ENCODE results near the gene CAPN8.
A peak's percentile ranks its signal among the peaks of the same experiment; 100 is the strongest.

Gene CAPN8

GRCh38 chr1:223654083-223654482, 11.4 kb downstream of the CAPN8 start:
- DNase-seq (ENCODE audit: low read depth) = no peak

- DNase-seq (ENCODE audit: low read depth) = no peak
Observed at GRCh38 chr1:223653431-223653830, 12.1 kb downstream of the CAPN8 start.

- DNase-seq (ENCODE audit: low read depth) = no peak
Observed at GRCh38 chr1:223653015-223653414, 12.5 kb downstream of the CAPN8 start.

- DNase-seq (ENCODE audit: low read depth) = no peak
Observed at GRCh38 chr1:223652436-223652941, 13.0 kb downstream of the CAPN8 start.

GRCh38 chr1:223651291-223651991, 14.1 kb downstream of the CAPN8 start:
- no peak for DNase-seq (ENCODE audit: low read depth)

- no peak for DNase-seq (ENCODE audit: low read depth)
Observed at GRCh38 chr1:223650465-223650864, 15.0 kb downstream of the CAPN8 start.

- DNase-seq (ENCODE audit: low read depth) = no peak
Observed at GRCh38 chr1:223649222-223649621, 16.3 kb downstream of the CAPN8 start.

GRCh38 chr1:223647249-223647648, 18.3 kb downstream of the CAPN8 start:
- no peak for DNase-seq (ENCODE audit: low read depth)

- DNase-seq (ENCODE audit: low read depth) = no peak
Observed at GRCh38 chr1:223645903-223646302, 19.6 kb downstream of the CAPN8 start.

GRCh38 chr1:223642237-223642636, 23.3 kb downstream of the CAPN8 start:
- DNase-seq (ENCODE audit: low read depth) = no peak

GRCh38 chr1:223641523-223642039, 23.9 kb downstream of the CAPN8 start:
- no peak for DNase-seq (ENCODE audit: low read depth)

- DNase-seq (ENCODE audit: low read depth) = no peak
Observed at GRCh38 chr1:223639331-223639749, 26.2 kb downstream of the CAPN8 start.

- no peak for DNase-seq (ENCODE audit: low read depth)
Observed at GRCh38 chr1:223635236-223635635, 30.3 kb downstream of the CAPN8 start.

- DNase-seq (ENCODE audit: low read depth) = no peak
Observed at GRCh38 chr1:223634423-223634822, 31.1 kb downstream of the CAPN8 start.

- no peak for DNase-seq (ENCODE audit: low read depth)
Observed at GRCh38 chr1:223631956-223632355, 33.5 kb downstream of the CAPN8 start.

GRCh38 chr1:223631473-223631872, 34.0 kb downstream of the CAPN8 start:
- no peak for DNase-seq (ENCODE audit: low read depth)

- no peak for DNase-seq (ENCODE audit: low read depth)
Observed at GRCh38 chr1:223629126-223629457, 36.4 kb downstream of the CAPN8 start.

GRCh38 chr1:223628233-223629125, 37.0 kb downstream of the CAPN8 start:
- DNase-seq (ENCODE audit: low read depth) = peak; percentile 37

- DNase-seq (ENCODE audit: low read depth) = no peak
Observed at GRCh38 chr1:223622132-223622842, 43.2 kb downstream of the CAPN8 start.

GRCh38 chr1:223621312-223621734, 44.2 kb downstream of the CAPN8 start:
- DNase-seq (ENCODE audit: low read depth) = no peak

- DNase-seq (ENCODE audit: low read depth) = no peak
Observed at GRCh38 chr1:223620297-223620897, 45.1 kb downstream of the CAPN8 start.

GRCh38 chr1:223618680-223619079, 46.8 kb downstream of the CAPN8 start:
- no peak for DNase-seq (ENCODE audit: low read depth)

All from activated T-cell treated with anti-CD3 and anti-CD28 coated beads for 1 hour (primary cell).